NCI-H2196 (cell line): Measurements from ENCODE around the gene DES.
A peak's percentile ranks its signal among the peaks of the same experiment; 100 is the strongest.
"Not testable (repeated sequence)": the region's sequence is repeated elsewhere in the genome, so short reads cannot be mapped to it uniquely, and the experiment has no call there.

ENCODE experiments used
- DNase-seq: peaks from one replicate; lab custom pipeline; 2025; ENCODE audit not compliant: unreplicated experiment; lab: John Stamatoyannopoulos, UW

DES gene

GRCh38 chr2:219399716-219400478, 18.3 kb upstream of the DES start:
- DNase-seq, result peak; percentile 20

- DNase-seq, result no peak
These were observed 17.6 kb upstream of the DES start for GRCh38 chr2:219400562-219400961.

- no peak for DNase-seq
These were observed 16.6 kb upstream of the DES start for GRCh38 chr2:219401606-219402005.

GRCh38 chr2:219402665-219403515, 15.3 kb upstream of the DES start:
- DNase-seq, result peak; percentile 84

- DNase-seq, result no peak
These were observed 14.3 kb upstream of the DES start for GRCh38 chr2:219403861-219404260.

- no peak for DNase-seq
These were observed 13.8 kb upstream of the DES start for GRCh38 chr2:219404291-219404910.

- DNase-seq, result no peak
These were observed 13.2 kb upstream of the DES start for GRCh38 chr2:219404954-219405353.

- no peak for DNase-seq
These were observed 12.7 kb upstream of the DES start for GRCh38 chr2:219405451-219405850.

- no peak for DNase-seq
These were observed 12.0 kb upstream of the DES start for GRCh38 chr2:219405958-219406860.

GRCh38 chr2:219406861-219407230, 11.3 kb upstream of the DES start:
- no peak for DNase-seq

GRCh38 chr2:219407343-219407742, 10.8 kb upstream of the DES start:
- DNase-seq, result not testable (repeated sequence)

GRCh38 chr2:219408204-219408603, 10.0 kb upstream of the DES start:
- no peak for DNase-seq

GRCh38 chr2:219408631-219409030, 9.5 kb upstream of the DES start:
- no peak for DNase-seq

GRCh38 chr2:219409619-219410018, 8.6 kb upstream of the DES start:
- no peak for DNase-seq

GRCh38 chr2:219410390-219410789, 7.8 kb upstream of the DES start:
- DNase-seq, result no peak

- DNase-seq, result no peak
These were observed 3.3 kb upstream of the DES start for GRCh38 chr2:219414857-219415256.

GRCh38 chr2:219415580-219416234, 2.5 kb upstream of the DES start:
- DNase-seq, result no peak

- no peak for DNase-seq
These were observed 2.0 kb upstream of the DES start for GRCh38 chr2:219416235-219416602.

GRCh38 chr2:219416938-219417337, 1.2 kb upstream of the DES start:
- DNase-seq, result no peak

GRCh38 chr2:219417374-219417773, 803 bp upstream of the DES start:
- no peak for DNase-seq

GRCh38 chr2:219419012-219419324, 791 bp downstream of the DES start:
- DNase-seq, result no peak
